Tibial nerve (tissue), 4 donors: Measurements from ENCODE around the gene GPR137B.

Experiments
- CTCF ChIP-seq, 5 experiments: fragments of 200-600 bp in 3 of 5; fragments of 450-650 bp in 2 of 5; sonication (generic) in 3 of 5; IDR thresholded peaks; one replicate each; pipeline ENCODE4 v1.5.1; 2016 to 2019; ENCODE audit warnings: antibody characterized with exemption in 5 of 5, mild to moderate bottlenecking in 3 of 5, moderate library complexity in 2 of 5
- EP300 ChIP-seq, 2 donors: sonication (generic); formaldehyde crosslinking; IDR thresholded peaks; one replicate each; pipeline ENCODE4 v1.6.1; 2017; ENCODE audit warnings: antibody characterized with exemption in 2 of 2, mild to moderate bottlenecking in 1 of 2
- POLR2A ChIP-seq, 2 donors: fragments of 450-650 bp; IDR thresholded peaks; one replicate each; pipeline ENCODE4 v1.6.1; 2017; ENCODE audit warnings: antibody characterized with exemption in 2 of 2, mild to moderate bottlenecking in 2 of 2, moderate library complexity in 2 of 2

GRCh38 chr1:236098267-236098666 is 44.1 kb upstream of the GPR137B start:
- no peak for TF ChIP-seq POLR2A (IDR thresholded peaks at IDR 0.05)
- no peak for TF ChIP-seq CTCF (IDR thresholded peaks at IDR 0.05)
- TF ChIP-seq EP300 (IDR thresholded peaks at IDR 0.05) = no peak
